HFFc6 (cell line): ENCODE data around the gene RPL29. TPM values are rescaled to one million over a fixed set of nuclear protein-coding genes. Genes with fewer than 3 reads are reported as not detected.

Source experiments
- DNase-seq: peaks from one replicate; pipeline ENCODE4 v3.0.0-alpha.2; 2018
- H3K27ac Mint-ChIP-seq: 2 replicates; pipeline ENCODE4 v1.8.0; 2020; ENCODE audit warnings: mild to moderate bottlenecking, mixed read lengths
- H3K27me3 Mint-ChIP-seq: 2 replicates; pipeline ENCODE4 v1.8.0; 2021; ENCODE audit warnings: mild to moderate bottlenecking, moderate library complexity, mixed read lengths; ENCODE audit not compliant: insufficient read depth
- H3K36me3 Mint-ChIP-seq: 2 replicates; pipeline ENCODE4 v1.8.0; 2021; ENCODE audit warnings: low read depth, mixed read lengths
- H3K4me1 Mint-ChIP-seq: 2 replicates; pipeline ENCODE4 v1.8.0; 2020; ENCODE audit warnings: low read depth, mixed read lengths
- H3K4me3 Mint-ChIP-seq: 2 replicates; pipeline ENCODE4 v1.8.0; 2020; ENCODE audit warnings: mild to moderate bottlenecking, moderate library complexity, mixed read lengths
- H3K9me3 Mint-ChIP-seq: 2 replicates; pipeline ENCODE4 v1.8.0; 2020; ENCODE audit warnings: mild to moderate bottlenecking, mixed read lengths
- CTCF ChIP-seq: fragments of 200-600 bp; sonication (generic); IDR thresholded peaks from 2 replicates; pipeline ENCODE4 v1.5.0; 2021; ENCODE audit warnings: antibody characterized with exemption, mild to moderate bottlenecking
- total RNA-seq, 6 experiments: library from RNA; stranded (reverse); fragmentation: NEBNext Ultra II Directional; extraction: Animal tissue kit (Norgen Biotek cat#: 25700); gene quantifications; 2 replicates in 1 of 6; 3 replicates in 5 of 6; pipeline ENCODE4 v1.2.3, GENCODE V29; 2021

The RPL29 gene
- total RNA-seq, 6 experiments from 2014 or later: 1,011 to 1,270 (median 1,111) TPM

GRCh38 chr3:51966922-51967383 lies 28.7 kb downstream of the RPL29 start:
- Mint-ChIP-seq H3K27ac (peak overlapping the region; percentile 85), H3K4me3 (peak overlapping the region; percentile 95), H3K4me1 (peaks cover 27% of the 10 kb centered on the region), H3K36me3 (no peaks in the 10 kb centered on the region), H3K27me3 (no peaks in the 10 kb centered on the region; the same call in 1 of the 2 replicates), H3K9me3 (no peaks in the 10 kb centered on the region)
- no peak for TF ChIP-seq CTCF
- no peak for DNase-seq

GRCh38 chr3:51966486-51966885 lies 29.2 kb downstream of the RPL29 start:
- Mint-ChIP-seq H3K4me1 (peaks cover 27% of the 10 kb centered on the region), H3K27ac (peak overlapping the region; percentile 85), H3K27me3 (no peaks in the 10 kb centered on the region; the same call in 1 of the 2 replicates), H3K4me3 (peak overlapping the region; percentile 95), H3K9me3 (no peaks in the 10 kb centered on the region), H3K36me3 (no peaks in the 10 kb centered on the region)
- no peak for TF ChIP-seq CTCF
- no peak for DNase-seq

- Mint-ChIP-seq H3K9me3 (no peaks in the 10 kb centered on the region), H3K27me3 (no peaks in the 10 kb centered on the region; the same call in 1 of the 2 replicates), H3K4me3 (peak overlapping the region; percentile 95), H3K36me3 (no peaks in the 10 kb centered on the region), H3K4me1 (peaks cover 27% of the 10 kb centered on the region), H3K27ac (no peak overlapping the region)
- no peak for DNase-seq
- TF ChIP-seq CTCF: no peak
Observed at GRCh38 chr3:51966016-51966415, 29.7 kb downstream of the RPL29 start.

GRCh38 chr3:51964521-51964920 lies 31.2 kb downstream of the RPL29 start:
- TF ChIP-seq CTCF: no peak
- Mint-ChIP-seq H3K36me3 (no peaks in the 10 kb centered on the region), H3K9me3 (no peaks in the 10 kb centered on the region), H3K27me3 (no peaks in the 10 kb centered on the region; the same call in 1 of the 2 replicates), H3K27ac (no peak overlapping the region), H3K4me1 (peaks cover 27% of the 10 kb centered on the region), H3K4me3 (no peak overlapping the region)
- no peak for DNase-seq

- H3K27ac Mint-ChIP-seq: no peak overlapping the region
- no peak for TF ChIP-seq CTCF
- peaks cover 27% of the 10 kb centered on the region for H3K4me1 Mint-ChIP-seq
- no peaks in the 10 kb centered on the region for H3K9me3 Mint-ChIP-seq
- H3K4me3 Mint-ChIP-seq: no peak overlapping the region
- H3K27me3 Mint-ChIP-seq: no peaks in the 10 kb centered on the region; the same call in 1 of the 2 replicates
- DNase-seq: no peak
- no peaks in the 10 kb centered on the region for H3K36me3 Mint-ChIP-seq
Observed at GRCh38 chr3:51963951-51964451, 31.7 kb downstream of the RPL29 start.
